Endothelial cell of umbilical vein (primary cell): ENCODE results near the gene HTRA1. TPM values are rescaled to one million over a fixed set of nuclear protein-coding genes. Genes with fewer than 3 reads are reported as not detected.
A peak's percentile ranks its signal among the peaks of the same experiment; 100 is the strongest.

Experiments
- BruUV-seq: library from RNA; stranded (reverse); fragments of 400-500 nt; replicated peaks from 2 replicates; lab custom pipeline; 2021; lab: Mats Ljungman, UMichigan
- CTCF ChIA-PET: fragments of 300-600, 350-600 bp; sonication (Branson Sonifier 250); formaldehyde crosslinking; loops from one replicate; lab custom pipeline; 2021; ENCODE audit warnings: antibody characterized with exemption, inconsistent platforms; lab: Charles Lee
- POLR2A ChIA-PET: fragments of 300-600, 350-600 bp; sonication (Branson Sonifier 250); formaldehyde crosslinking; loops from one replicate; lab custom pipeline; 2021; ENCODE audit warnings: antibody characterized with exemption, inconsistent platforms; lab: Charles Lee
- DNase-seq: peaks from one replicate; pipeline ENCODE4 v3.0.0-alpha.2; 2011; ENCODE audit warnings: low read depth, low spot score
- FAIRE-seq: peaks from 2 replicates; lab custom pipeline; 2011; peaks lifted over from hg19 to GRCh38; lab: Jason Lieb, UNC
- H2AFZ ChIP-seq: 2 replicates; pipeline ENCODE4 v1.6.0; 2012; ENCODE audit warnings: low read depth, low read length, control low read depth, inconsistent platforms
- H3K27ac ChIP-seq: 2 replicates; pipeline ENCODE4 v1.5.1; 2011; ENCODE audit warnings: low read depth, mild to moderate bottlenecking, control low read depth, low read length, moderate library complexity; ENCODE audit not compliant: insufficient read depth
- H3K27me3 ChIP-seq, 2 experiments: 2 replicates each; pipeline versions ENCODE4 v1.6.0 to v1.6.1; 2011; ENCODE audit warnings: low read length in 2 of 2, mixed read lengths in 1 of 2; ENCODE audit not compliant: control insufficient read depth in 2 of 2, insufficient read depth in 2 of 2
- H3K36me3 ChIP-seq, 2 experiments: 2 replicates in 1 of 2; 3 replicates in 1 of 2; pipeline ENCODE4 v1.5.1; 2011; ENCODE audit warnings: low read length in 2 of 2, mild to moderate bottlenecking in 1 of 2, moderate library complexity in 1 of 2; ENCODE audit not compliant: control insufficient read depth in 2 of 2, insufficient read depth in 2 of 2; ENCODE audit errors: extremely low read depth in 1 of 2
- H3K4me1 ChIP-seq: 3 replicates; pipeline ENCODE4 v1.5.1; 2011; ENCODE audit warnings: mild to moderate bottlenecking, low read length; ENCODE audit not compliant: control insufficient read depth, insufficient read depth; ENCODE audit errors: extremely low read depth
- H3K4me2 ChIP-seq: 2 replicates; pipeline ENCODE4 v1.6.1; 2011; ENCODE audit warnings: low read length, control low read depth, mixed read lengths; ENCODE audit not compliant: insufficient read depth
- H3K4me3 ChIP-seq, 3 experiments: fragments of 200-600 bp in 1 of 3; sonication (generic), shearing (Covaris generic) in 1 of 3; replicated peaks in 1 of 3; 2 replicates each; pipeline ENCODE4 v1.5.1; 2011 to 2016; ENCODE audit warnings: control low read depth in 3 of 3, low read length in 3 of 3, mild to moderate bottlenecking in 2 of 3, inconsistent platforms in 1 of 3, low read depth in 1 of 3, moderate library complexity in 1 of 3; ENCODE audit not compliant: insufficient read depth in 1 of 3
- H3K79me2 ChIP-seq: 2 replicates; pipeline ENCODE4 v1.6.0; 2012; ENCODE audit warnings: low read length, inconsistent platforms; ENCODE audit not compliant: control insufficient read depth, insufficient read depth
- H3K9ac ChIP-seq: replicated peaks from 2 replicates; pipeline ENCODE3; 2011; ENCODE audit warnings: low read length, control low read depth; ENCODE audit not compliant: insufficient read depth; ENCODE audit errors: extremely low read depth
- H3K9me1 ChIP-seq: replicated peaks from 3 replicates; pipeline ENCODE4 v1.6.0; 2011; ENCODE audit warnings: mild to moderate bottlenecking, low read length; ENCODE audit not compliant: control insufficient read depth, insufficient read depth; ENCODE audit errors: extremely low read depth
- H3K9me3 ChIP-seq: replicated peaks from 2 replicates; pipeline ENCODE4 v1.5.1; 2012; ENCODE audit warnings: low read length, inconsistent platforms; ENCODE audit not compliant: control insufficient read depth, insufficient read depth
- H4K20me1 ChIP-seq: replicated peaks from 2 replicates; pipeline ENCODE3; 2011; ENCODE audit warnings: mild to moderate bottlenecking, low read length; ENCODE audit not compliant: control insufficient read depth, insufficient read depth; ENCODE audit errors: extremely low read depth
- EZH2 ChIP-seq: IDR thresholded peaks from 2 replicates; pipeline ENCODE4 v1.6.1; 2012; ENCODE audit warnings: borderline replicate concordance, low read depth, mild to moderate bottlenecking, moderate library complexity, low read length, inconsistent platforms; ENCODE audit not compliant: severe bottlenecking
- FOS ChIP-seq: IDR thresholded peaks from 2 replicates; pipeline ENCODE4 v1.6.1; 2011; ENCODE audit warnings: mild to moderate bottlenecking, low read length, moderate library complexity, borderline replicate concordance; ENCODE audit not compliant: insufficient read depth
- GATA2 ChIP-seq: IDR thresholded peaks from 2 replicates; pipeline ENCODE4 v1.7.0; 2011; ENCODE audit warnings: low read depth, mild to moderate bottlenecking, moderate library complexity, mixed read lengths, low read length; ENCODE audit not compliant: insufficient read length, insufficient read depth
- JUN ChIP-seq: IDR thresholded peaks from 2 replicates; pipeline ENCODE4 v1.6.1; 2011; ENCODE audit warnings: borderline replicate concordance, low read depth; ENCODE audit not compliant: insufficient read length, insufficient read depth
- MAX ChIP-seq: IDR thresholded peaks from 2 replicates; pipeline ENCODE4 v1.6.1; 2011; ENCODE audit not compliant: insufficient read depth, insufficient read length
- MYC ChIP-seq: IDR thresholded peaks from one replicate; pipeline ENCODE4 v1.6.1; 2011; ENCODE audit warnings: mild to moderate bottlenecking, low read depth, low read length
- POLR2A ChIP-seq: IDR thresholded peaks from 2 replicates; pipeline ENCODE4 v1.6.1; 2012; ENCODE audit warnings: low read depth, mild to moderate bottlenecking, control low read depth, low read length
- POLR2AphosphoS5 ChIP-seq: IDR thresholded peaks from 2 replicates; pipeline ENCODE4 v1.6.1; 2012; ENCODE audit warnings: low read depth, mild to moderate bottlenecking, control low read depth, low read length, moderate library complexity; ENCODE audit not compliant: insufficient read depth
- dilution Hi-C: fragments of 300-500 bp; cut with MboI; formaldehyde crosslinking; loops from one replicate; pipeline ENCODE4 v1.15.0; 2019; ENCODE audit warnings: low sequenced_read_pairs; ENCODE audit not compliant: extremely low pct_ligation_motif_present
- intact Hi-C: fragments of 100-400 bp; cut with micrococcal nuclease; formaldehyde crosslinking; loops from one replicate; pipeline ENCODE4 v1.10.0; 2022
- polyA plus RNA-seq, 4 experiments: library from polyadenylated mRNA; depleted of rRNA in 3 of 4; stranded (reverse) in 3 of 4; unstranded in 1 of 4; fragments of >200 nt; gene quantifications; 2 replicates each; pipeline versions ENCODE4 v1.2.1 to v1.2.3, GENCODE V29; 2011 to 2012; ENCODE audit warnings: missing spikeins in 1 of 4
- total RNA-seq: library from RNA; stranded (reverse); gene quantifications from 2 replicates; pipeline ENCODE4 v1.2.3, GENCODE V29; 2021
- TF ChIP-seq, protein P1 (sequence below), 2 donors: IDR thresholded peaks; 1 replicate in 1 of 2; 2 replicates in 1 of 2; pipeline ENCODE4 v1.5.1; 2011; ENCODE audit warnings: low read length in 2 of 2, mild to moderate bottlenecking in 2 of 2, moderate library complexity in 2 of 2, control low read depth in 1 of 2, inconsistent platforms in 1 of 2, low read depth in 1 of 2; ENCODE audit not compliant: insufficient read depth in 1 of 2; ENCODE audit errors: extremely low read depth in 1 of 2

HTRA1 gene
- total and polyA plus RNA-seq, 2 donors (not counting 3 experiments of a cell fraction or from before 2014, with no cell fraction given), result 192 to 270 TPM

GRCh38 chr10:122471531-122472177, 10.3 kb downstream of the HTRA1 start:
- Histone ChIP-seq H3K27ac (no peak overlapping the region), H3K4me3 (no peak overlapping the region), H3K9ac (no peak overlapping the region), H3K9me1 (no peaks in the 10 kb centered on the region), H3K4me1 (peaks cover 49% of the 10 kb centered on the region), H3K79me2 (peaks cover 12% of the 10 kb centered on the region), H3K36me3 (no peaks in the 10 kb centered on the region), H3K9me3 (no peaks in the 10 kb centered on the region), H3K27me3 (no peaks in the 10 kb centered on the region), H3K4me2 (no peak overlapping the region), H4K20me1 (no peaks in the 10 kb centered on the region), H2AFZ (no peak overlapping the region)
- CTCF ChIA-PET, result interaction anchor here (1.5 kb wide), 1 partner anchor 32 kb away, joined by 4 read pairs; no protein-coding TSS in a partner anchor
- DNase-seq (no peak), FAIRE-seq (no peak)
- TF ChIP-seq JUN (no peak), FOS (peak; percentile 34)
- POLR2A ChIA-PET, result no interaction called here
- intact Hi-C loops (no loop called here), dilution Hi-C loops (no loop called here)
- no TSS peak for BruUV-seq

DNA sequence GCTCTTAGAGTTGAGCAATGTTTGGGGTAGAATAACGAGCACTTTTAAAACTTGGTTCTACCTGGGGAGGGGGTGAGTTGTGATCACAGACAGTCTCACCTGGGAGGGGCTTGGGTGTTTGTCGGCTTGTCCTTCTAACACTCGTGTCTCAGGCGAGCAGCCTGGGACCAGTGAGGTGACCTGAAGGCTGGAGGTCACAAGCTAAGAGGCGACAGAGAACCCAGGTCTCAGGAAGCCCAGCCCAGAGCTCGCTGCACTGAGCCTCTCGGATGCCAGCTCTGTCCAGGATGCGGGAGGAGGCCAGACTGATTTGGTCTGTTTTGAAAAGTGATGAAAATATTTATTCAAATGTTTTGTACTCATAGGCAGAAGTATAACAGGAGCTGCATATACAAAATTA, 11.8 kb downstream of the HTRA1 start:
- Histone ChIP-seq H3K9me3 (no peaks in the 10 kb centered on the region), H3K9ac (peak overlapping the region; percentile 86), H3K79me2 (peaks cover 12% of the 10 kb centered on the region), H3K4me3 (no peak overlapping the region), H3K4me1 (peaks cover 49% of the 10 kb centered on the region), H3K27me3 (no peaks in the 10 kb centered on the region), H4K20me1 (no peaks in the 10 kb centered on the region), H3K27ac (peak overlapping the region; percentile 97), H2AFZ (no peak overlapping the region), H3K4me2 (peak overlapping the region; percentile 57), H3K36me3 (no peaks in the 10 kb centered on the region), H3K9me1 (no peaks in the 10 kb centered on the region)
- CTCF ChIA-PET, result interaction anchor here (1.7 to 2.8 kb wide), 3 partner anchors 20 to 92 kb away, joined by 7 to 14 read pairs (median 11); no protein-coding TSS in a partner anchor
- TF ChIP-seq, protein P1, sequence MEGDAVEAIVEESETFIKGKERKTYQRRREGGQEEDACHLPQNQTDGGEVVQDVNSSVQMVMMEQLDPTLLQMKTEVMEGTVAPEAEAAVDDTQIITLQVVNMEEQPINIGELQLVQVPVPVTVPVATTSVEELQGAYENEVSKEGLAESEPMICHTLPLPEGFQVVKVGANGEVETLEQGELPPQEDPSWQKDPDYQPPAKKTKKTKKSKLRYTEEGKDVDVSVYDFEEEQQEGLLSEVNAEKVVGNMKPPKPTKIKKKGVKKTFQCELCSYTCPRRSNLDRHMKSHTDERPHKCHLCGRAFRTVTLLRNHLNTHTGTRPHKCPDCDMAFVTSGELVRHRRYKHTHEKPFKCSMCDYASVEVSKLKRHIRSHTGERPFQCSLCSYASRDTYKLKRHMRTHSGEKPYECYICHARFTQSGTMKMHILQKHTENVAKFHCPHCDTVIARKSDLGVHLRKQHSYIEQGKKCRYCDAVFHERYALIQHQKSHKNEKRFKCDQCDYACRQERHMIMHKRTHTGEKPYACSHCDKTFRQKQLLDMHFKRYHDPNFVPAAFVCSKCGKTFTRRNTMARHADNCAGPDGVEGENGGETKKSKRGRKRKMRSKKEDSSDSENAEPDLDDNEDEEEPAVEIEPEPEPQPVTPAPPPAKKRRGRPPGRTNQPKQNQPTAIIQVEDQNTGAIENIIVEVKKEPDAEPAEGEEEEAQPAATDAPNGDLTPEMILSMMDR (IDR thresholded peaks at IDR 0.05; ENCODE audit: extremely low read depth in 1 of 2, insufficient read depth in 1 of 2, low read depth in 1 of 2, low read length in 2 of 2), result no peak
- TF ChIP-seq JUN (no peak), FOS (no peak), GATA2 (no peak), POLR2A (no peak), POLR2AphosphoS5 (no peak), EZH2 (no peak), MYC (no peak), MAX (no peak)
- POLR2A ChIA-PET, result interaction anchor here (2.9 kb wide), 1 partner anchor 22 kb away, joined by 15 read pairs; no protein-coding TSS in a partner anchor
- dilution Hi-C loops, result no loop called here
- BruUV-seq, result no TSS peak
- FAIRE-seq (no peak), DNase-seq (no peak)
- intact Hi-C loops, result no loop called here
